Measurements from ENCODE around the gene DAD1.
"Not testable (repeated sequence)": the region's sequence is repeated elsewhere in the genome, so short reads cannot be mapped to it uniquely, and the experiment has no call there.

Gene DAD1

DNA sequence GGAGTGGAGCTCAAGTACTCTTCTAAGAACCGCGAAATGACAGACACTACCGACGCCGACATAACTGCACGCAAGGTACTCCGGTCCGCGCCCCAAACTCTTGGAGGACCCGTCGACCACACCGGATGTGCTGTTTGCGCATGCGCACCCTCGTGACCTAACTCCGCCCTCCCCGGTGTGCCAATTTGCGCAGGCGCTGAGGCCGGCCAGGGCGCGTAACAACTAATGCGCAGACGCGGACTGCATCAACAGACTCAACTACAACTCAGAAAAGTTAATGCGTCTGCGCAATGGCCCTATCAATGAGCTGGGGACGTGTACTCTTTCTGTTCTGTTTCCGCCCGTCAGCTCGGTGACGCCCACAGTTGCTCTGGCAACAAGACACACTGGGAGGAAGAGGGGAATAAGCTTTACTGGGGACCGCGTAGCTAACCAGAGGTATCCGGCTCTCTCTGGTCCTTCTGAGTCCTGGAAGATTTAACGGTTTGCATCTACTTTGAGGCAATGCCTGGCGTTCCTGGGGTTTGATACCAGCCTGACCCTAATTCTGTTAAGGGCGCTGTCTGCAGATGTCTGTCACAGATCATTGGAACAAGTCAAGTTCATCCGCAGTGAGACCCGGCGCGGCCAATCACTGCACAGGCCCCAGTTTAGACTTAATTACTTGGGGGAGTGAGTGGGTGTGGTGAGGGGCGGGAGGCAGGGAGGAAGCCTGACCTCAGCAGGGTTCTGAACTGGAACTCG, at the start of gene DAD1:
Gene DAD1, minus strand, starts transcription at position 129 of the 744 bp plus-strand sequence. Its CDS starts 67 bp downstream, at position 62.
- DNase-seq (ENCODE audit: low read depth in 1 of 2, low spot score in 1 of 2): peak; percentile 98 to 100

DNA sequence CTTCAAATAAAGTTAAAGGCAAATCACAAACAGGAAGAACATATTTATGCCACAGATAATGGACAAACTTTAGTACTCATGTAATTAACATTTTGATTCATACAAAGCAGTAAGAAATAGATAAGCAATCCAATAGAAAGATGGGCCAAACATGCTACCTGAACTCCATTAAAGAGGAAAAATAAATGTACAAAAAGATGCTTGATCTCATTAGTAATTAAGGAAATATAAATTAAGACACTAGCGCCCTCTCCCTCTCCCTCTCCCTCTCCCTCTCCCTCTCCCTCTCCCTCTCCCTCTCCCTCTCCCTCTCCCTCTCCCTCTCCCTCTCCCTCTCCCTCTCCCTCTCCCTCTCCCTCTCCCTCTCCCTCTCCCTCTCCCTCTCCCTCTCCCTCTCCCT, 47.0 kb upstream of the DAD1 start:
- not testable (repeated sequence) for DNase-seq (ENCODE audit: low read depth in 1 of 2, low spot score in 1 of 2)

DNA sequence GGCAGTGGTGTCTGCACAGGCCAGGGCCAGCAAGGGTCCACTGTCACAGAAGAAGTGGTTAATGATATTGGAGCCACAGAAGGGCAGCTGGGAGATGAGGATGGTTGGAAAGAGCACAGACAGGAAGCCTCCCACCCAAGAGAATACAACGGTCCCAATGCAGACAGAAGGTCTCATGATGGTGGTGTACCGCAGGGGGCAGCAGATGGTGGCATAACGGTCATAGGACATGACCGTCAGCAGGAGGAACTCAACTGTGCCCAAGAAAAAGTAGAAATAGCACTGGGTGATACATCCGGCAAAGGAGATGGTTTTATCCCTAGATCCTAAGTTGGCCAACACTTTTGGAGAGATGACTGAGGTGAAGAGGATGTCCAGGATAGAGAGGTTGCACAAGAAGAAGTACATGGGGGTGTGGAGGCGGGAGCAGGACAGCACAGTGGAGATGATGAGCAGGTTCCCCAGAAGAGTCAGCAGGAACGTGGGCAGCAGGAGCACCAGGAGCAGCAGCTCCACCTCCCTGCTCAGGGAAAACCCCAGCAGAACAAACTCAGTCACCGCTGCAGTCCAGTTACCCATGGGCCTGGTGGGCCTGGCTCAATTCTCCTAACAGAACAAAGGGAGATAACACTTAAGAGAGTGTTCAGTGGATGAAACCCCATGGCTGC, 45.3 kb upstream of the DAD1 start:
- no peak for DNase-seq (ENCODE audit: low read depth in 1 of 2, low spot score in 1 of 2)

DNA sequence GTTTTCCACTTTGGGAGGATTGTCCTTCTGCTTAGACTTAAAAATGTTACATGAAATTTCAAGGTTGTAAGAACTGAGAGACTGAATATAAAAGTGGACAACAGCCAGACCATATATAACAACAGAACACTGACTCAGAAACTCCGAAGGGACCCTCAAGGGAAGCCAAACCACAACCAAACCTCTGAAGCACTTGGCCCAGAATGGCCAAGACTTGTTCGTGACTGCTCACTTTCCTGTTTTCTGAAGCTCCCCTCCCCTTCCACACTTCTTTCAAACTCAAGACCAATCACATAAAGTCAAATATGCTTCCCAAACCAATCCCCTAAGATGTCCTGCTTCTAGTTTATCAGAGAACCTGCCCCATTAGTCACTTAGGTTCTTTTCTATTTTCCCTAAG, 41.5 kb upstream of the DAD1 start:
- no peak for DNase-seq (ENCODE audit: low read depth in 1 of 2, low spot score in 1 of 2)

DNA sequence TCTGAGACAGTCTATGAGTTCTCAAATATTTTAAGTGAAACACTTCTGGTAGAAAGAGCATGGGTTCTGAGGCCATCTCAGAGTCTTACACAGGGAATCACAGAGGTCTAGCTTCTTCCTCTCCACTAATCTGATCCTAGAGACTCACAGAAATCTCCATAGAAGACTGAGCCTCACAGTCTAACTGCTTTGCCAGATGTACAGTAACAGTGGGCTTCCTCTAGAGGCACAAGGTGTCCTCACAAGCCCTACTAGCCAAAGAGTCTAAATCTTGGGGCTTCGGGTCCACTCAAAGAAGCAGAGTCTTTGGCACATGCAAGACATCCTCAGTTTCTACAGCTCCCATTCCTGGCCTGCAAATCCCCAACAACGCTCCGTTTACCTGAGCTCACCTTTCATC, 41.0 kb upstream of the DAD1 start:
- no peak for DNase-seq (ENCODE audit: low read depth in 1 of 2, low spot score in 1 of 2)

DNA sequence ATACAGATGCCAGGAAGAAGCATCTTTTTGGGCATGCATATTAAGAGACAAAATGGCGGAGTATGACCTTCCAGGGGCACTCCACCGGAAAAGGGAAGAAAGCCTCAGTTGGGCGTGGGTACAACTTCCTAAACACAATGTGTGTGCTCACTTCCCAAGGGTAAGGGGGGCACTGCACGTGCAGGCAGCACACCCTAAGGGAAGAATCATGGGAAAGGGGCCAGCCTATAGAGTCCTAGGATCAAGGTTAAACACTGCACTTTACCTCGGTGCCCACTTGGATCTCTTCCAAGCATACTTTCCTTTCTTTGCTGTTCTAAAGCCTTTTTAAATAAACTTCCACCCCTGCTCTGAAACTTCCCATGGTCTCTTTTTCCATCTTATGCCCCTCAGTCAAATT, 40.3 kb upstream of the DAD1 start:
- no peak for DNase-seq (ENCODE audit: low read depth in 1 of 2, low spot score in 1 of 2)

DNA sequence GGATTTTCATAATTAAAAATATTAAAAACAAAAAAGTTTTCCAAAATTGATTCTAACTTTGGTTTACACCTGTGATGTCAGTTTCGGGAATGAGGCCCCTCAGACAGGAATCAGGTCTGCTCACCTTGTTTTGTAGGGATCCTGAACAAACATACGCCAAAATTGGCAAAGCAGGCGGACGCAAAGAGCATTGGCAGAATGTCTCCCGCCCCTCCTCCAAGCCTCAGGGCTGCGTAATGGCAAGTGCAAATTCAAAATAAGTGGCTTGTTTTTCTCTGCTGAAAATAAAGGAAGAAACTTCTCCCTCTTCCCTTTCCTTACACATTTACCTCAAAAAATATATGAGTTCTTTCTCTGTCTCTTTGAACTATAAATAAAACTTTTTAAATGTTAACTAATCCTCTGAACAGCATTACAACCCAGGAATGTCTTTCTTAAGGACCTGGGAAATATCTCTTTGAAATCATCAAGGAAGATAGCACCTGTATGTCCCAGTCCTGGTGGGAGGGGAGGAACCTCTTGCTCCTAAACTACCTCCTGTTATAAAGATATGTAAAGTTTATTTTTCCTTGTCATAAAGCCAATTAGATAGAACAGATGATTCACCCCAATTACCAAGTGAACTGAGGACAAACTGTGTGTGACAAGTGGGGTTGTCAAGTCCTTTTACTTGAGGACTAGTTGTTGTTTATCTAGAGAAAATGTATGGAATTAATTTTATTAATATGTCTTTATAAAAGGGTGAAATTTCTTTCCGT, 38.7 kb upstream of the DAD1 start:
- DNase-seq (ENCODE audit: low read depth in 1 of 2, low spot score in 1 of 2): no peak

DNA sequence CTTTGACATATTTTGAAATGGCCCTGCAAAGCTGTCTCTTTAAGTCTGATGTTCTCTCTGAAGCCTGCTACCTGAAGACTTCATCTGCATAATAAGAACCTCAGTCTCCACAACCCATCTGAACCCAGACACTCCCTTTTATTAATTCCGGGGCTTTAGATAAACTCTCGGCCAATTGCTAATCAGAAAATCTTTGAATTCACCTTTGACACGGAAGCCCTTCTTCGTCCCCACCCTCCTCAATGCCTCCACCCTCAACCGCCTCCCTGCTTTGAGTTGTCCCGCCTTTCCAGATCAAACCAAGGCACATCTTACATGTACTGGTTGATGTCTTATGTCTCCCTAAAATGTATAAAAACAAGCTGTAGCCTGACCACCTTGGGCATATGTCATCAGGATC, 37.6 kb upstream of the DAD1 start:
- DNase-seq (ENCODE audit: low read depth in 1 of 2, low spot score in 1 of 2): no peak

DNA sequence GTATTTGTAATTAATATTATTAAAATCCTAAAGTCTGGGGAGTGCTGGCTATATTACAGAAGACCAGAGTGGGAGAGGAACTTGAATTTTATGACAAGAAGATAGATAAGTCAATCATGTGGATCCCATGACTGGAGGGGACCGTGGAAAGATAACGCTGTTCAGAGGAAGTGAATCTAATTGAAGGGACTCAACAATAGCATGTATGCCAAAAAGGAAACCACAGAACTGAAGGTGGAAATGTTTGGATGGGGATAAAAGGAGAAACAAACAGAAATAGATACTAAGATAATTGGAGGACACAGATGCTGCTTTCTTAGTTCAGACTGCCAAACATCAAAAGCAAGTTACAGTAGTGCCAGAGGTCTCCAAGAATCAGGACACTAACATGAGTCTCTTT, 34.0 kb upstream of the DAD1 start:
- no peak for DNase-seq (ENCODE audit: low read depth in 1 of 2, low spot score in 1 of 2)

DNA sequence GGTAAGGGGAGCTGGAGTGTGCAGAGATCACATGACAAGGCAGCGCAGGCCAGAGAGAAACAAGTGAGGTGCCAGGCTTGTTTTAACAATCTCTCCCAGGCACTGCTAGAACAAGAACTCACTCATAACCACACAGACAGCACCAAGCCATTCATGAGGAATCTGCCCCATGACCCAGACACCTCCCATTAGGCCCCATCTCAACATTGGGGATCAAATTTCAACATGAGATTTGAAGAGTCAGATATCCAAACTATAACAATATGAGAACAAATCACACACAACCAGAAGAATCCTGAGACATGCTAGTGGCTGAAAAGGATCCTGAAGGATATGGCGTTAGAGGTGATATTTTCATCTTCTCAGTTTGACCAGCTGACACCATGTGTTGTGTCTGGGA, 33.2 kb upstream of the DAD1 start:
- no peak for DNase-seq (ENCODE audit: low read depth in 1 of 2, low spot score in 1 of 2)

DNA sequence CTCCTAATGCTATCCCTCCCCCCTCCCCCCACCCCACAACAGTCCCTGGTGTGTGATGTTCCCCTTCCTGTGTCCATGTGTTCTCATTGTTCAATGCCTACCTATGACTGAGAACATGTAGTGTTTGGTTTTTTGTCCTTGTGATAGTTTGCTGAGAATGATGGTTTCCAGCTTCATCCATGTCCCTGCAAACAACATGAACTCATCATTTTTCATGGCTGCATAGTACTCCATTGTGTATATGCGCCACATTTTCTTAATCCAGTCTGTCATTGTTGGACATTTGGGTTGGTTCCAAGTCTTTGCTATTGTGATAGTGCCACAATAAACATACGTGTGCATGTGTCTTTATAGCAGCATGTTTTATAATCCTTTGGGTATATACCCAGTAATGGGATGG, 26.7 kb upstream of the DAD1 start:
- DNase-seq (ENCODE audit: low read depth in 1 of 2, low spot score in 1 of 2): not testable (repeated sequence)

DNA sequence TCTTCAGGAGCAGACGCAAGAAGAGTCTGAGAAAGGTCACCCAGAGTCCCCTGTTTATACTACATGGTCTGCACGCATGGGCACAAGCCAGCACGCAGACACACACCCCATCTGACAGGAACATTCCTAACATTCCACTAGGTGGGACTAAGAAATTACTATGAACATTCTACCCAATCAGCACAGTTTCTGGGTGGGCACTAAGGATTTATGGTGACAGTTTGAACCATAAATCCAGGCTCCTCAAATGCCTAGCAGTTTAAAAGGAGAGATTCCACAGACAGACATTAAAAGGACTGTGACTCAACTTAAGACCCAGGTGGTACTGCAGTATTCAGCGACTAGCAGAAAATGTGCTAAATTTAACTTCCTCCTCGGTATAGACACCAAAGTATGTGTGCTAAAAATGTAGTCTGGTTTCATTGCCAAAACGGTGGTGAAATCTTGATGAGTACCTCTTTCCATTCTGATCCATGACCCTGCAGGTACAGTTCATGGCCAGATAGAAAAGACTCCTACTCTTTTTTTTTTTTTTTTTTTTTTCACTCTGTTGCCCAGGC, 25.3 kb upstream of the DAD1 start:
- no peak for DNase-seq (ENCODE audit: low read depth in 1 of 2, low spot score in 1 of 2)

DNA sequence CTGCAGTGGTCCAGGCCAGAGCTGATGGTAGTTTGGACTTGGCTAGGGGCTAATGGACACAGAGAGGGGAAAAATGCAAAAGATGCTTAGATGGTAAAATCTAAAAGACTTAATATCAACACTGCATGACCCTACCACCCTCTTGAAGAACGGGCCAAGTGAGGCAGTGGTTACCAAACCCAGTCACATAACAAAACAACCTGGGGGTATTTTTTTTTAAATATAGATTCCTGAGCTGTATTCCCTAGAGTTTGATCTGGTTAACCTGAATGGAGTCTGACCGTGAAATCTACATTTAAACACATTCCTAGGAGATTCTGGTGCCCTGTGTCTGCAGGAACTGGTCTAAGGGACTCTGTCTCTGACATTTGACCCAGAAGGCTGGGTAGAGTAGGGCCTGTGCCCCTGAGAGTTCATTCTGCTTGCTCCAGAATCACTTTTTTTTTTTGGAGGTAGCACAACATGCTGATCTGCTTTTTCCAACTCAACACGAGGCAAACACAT, 24.8 kb upstream of the DAD1 start:
- DNase-seq (ENCODE audit: low read depth in 1 of 2, low spot score in 1 of 2): no peak

DNA sequence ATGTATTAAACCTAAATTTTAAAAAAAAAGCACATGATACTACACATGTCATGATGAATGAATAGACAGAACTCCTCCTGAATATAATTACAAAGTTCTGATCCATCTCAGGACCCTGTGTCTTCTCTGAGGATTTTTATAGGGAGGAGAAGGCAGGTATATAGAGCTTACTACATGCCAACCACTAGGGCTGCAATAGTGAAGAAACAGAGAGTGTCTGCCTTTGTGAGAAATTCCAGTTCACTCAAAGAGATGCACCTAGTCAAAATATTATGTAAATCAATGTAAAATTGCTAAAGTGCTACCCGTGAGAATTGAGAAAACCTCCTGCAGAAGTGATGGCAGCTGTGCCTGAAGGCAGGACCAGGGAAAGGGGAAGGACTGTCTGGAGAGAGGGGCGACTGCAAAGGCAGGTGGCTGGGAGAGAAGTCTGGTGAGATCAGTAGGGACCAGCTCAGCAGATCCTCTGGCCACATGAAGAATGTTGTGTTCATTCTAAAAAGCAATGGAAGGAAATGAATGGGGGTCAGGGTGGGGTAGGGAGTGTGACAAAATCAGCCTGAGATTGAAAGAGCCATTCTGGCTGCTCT, 24.2 kb upstream of the DAD1 start:
- no peak for DNase-seq (ENCODE audit: low read depth in 1 of 2, low spot score in 1 of 2)

DNA sequence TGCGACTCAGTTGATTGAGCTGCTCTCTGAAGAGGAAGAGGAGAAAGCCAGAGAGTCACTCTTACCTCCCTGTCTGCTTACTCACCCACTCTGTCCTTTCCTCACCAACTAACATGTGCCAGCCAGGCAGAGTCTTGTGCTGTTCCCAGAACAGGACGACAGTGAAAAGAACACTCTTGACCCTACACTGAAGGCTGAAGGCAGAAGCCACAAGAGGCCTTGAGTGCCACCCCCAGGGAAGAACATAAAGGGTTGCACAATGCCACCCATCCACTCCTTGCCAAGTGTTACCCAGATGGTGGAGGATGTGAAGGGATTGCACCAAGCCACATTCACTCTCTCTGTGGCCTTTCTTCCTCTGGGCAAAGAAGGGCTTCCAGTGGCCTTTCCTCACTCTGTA, 21.9 kb upstream of the DAD1 start:
- no peak for DNase-seq (ENCODE audit: low read depth in 1 of 2, low spot score in 1 of 2)

DNA sequence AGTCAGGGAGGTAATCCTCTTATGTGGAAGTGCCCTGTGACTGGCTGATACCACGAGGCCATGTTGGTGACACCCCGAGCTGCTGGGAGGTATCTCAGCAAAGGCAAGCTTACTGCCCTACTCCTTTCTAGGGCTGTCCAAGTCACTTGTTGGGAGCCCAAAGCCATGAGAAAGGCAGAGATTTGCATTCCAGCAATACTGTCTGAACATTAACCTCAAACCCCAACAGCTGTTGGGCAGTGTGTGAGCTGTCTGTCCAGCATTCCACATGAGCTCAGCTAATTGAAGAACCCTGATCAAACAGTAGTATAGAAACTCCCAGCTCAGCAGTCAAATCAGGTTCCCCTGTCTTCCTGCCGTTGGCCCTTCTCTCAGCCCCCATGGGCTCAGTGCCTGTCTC, 18.3 kb upstream of the DAD1 start:
- DNase-seq (ENCODE audit: low read depth in 1 of 2, low spot score in 1 of 2): no peak

DNA sequence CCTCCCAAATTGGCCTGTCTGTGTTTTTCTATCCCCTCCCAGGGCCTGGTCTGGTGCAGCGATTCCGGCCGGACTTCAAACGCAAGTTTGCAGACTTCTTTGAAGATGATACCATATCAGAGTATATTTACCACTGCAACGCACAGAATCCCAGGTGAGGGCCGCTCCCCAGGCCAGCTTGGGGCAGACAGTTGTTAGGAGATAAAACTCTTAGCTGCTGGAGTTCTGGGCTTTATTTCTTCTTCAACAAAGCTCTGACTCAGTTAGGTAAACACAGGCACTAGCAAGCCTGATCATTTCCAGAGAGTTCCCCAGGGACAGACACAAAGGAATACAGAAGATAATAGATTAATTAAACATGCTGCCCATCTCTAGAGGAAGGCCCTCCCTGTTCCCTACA, 17.4 kb upstream of the DAD1 start:
- DNase-seq (ENCODE audit: low read depth in 1 of 2, low spot score in 1 of 2): no peak

DNA sequence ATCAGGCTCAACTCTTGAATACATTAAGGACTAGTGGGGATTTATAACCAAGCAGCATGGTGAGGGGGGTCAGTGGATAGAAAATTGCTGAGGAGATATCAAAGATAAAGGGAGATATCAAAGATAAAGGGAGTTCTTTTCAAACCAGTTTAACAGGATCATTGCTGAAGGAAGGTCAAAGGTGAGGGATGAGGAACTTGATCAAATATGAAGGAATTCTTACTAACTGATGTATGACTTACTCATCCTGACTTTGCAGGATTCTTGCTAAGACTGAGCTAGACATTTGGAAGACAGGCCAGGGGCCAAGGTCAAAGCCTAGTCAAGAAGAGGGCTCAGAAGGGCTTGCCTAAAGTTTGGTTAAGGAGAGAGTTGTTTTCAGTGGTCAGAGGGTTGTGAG, 13.8 kb upstream of the DAD1 start:
- DNase-seq (ENCODE audit: low read depth in 1 of 2, low spot score in 1 of 2): no peak

DNA sequence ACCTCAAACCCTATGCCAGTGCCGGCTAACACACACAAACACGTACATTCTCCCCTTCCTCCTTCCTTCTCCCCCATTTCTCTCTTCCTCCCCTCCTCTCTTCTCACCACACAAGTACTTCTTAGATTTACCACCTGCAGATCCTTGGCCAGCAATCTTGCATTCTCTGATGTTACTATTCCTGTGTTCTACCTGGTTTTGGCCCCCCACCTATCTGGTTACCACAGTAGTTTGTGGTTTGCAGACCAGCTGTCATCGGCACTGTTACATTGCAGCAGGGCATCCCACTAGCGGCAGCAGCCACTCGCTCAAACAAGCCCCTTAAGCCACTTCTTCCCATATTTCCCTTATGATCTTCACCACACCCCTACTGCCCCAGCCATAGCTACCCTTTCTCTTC, 13.0 kb upstream of the DAD1 start:
- DNase-seq (ENCODE audit: low read depth in 1 of 2, low spot score in 1 of 2): no peak

DNA sequence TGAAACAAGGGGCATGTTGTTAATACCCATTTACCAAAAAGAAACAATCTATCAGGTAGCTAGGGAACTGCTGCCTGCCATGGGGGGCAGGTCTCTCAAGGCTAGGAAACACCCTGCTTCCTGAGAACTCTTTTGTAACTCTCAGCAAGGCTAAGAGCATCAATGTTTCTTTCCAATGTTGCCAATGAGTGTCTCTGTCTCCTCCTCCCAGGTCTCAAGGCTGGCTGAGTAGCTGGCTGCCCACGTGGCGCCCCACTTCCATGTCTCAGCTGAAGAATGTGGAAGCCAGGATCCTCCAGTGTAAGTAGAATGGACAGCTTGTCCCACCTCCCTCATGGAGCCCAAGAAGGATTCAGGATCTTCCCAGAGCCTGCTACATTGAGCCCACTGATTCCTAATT, 12.4 kb upstream of the DAD1 start:
- no peak for DNase-seq (ENCODE audit: low read depth in 1 of 2, low spot score in 1 of 2)

DNA sequence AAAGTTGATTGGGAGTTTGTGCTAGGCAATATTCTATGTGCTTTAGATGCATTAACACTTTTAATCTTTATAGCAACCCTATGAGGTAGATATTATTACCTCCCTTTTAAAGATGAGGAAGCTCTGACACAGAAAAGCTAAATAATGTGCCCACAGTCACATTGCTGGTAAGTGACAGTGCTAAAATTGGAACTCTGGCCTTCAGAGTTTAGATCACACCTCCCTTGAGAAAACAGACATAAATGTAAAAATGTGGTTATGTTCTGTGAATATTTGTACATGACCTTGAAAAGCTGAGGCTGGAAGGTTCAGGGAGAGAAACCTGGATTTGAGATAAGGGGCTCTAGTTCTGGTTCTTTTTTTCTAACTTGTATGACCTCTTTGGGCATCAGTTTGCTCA, 11.0 kb upstream of the DAD1 start:
- DNase-seq (ENCODE audit: low read depth in 1 of 2, low spot score in 1 of 2): no peak

All from activated CD4-positive, alpha-beta T cell treated with anti-CD3 and anti-CD28 coated beads, Interleukin-2, amount 50 U/mL, for 24 hours (primary cell).